HL-60 (cell line): Measurements from ENCODE around the gene SMIM36.

Experiments
- DNase-seq, 2 experiments: peaks; one replicate each; pipeline ENCODE4 v3.0.0-alpha.2; 2010 to 2020; ENCODE audit warnings: low read depth in 1 of 2, low spot score in 1 of 2
- H3K27ac ChIP-seq: fragments of 250-450 bp; sonication (Bioruptor Pico); replicated peaks from 2 replicates; pipeline ENCODE4 v1.5.1; 2020; ENCODE audit warnings: mild to moderate bottlenecking, moderate library complexity
- H3K27me3 ChIP-seq: fragments of 250-450 bp; sonication (Bioruptor Pico); 2 replicates; pipeline ENCODE4 v1.5.1; 2021; ENCODE audit warnings: mild to moderate bottlenecking, moderate library complexity; ENCODE audit not compliant: insufficient read depth, poor library complexity, severe bottlenecking
- H3K4me3 ChIP-seq: replicated peaks from 2 replicates; pipeline ENCODE4 v1.5.1; 2011; ENCODE audit warnings: mild to moderate bottlenecking, control low read depth, low read length; ENCODE audit not compliant: insufficient read depth
- GABPA ChIP-seq: IDR thresholded peaks from 2 replicates; pipeline ENCODE4 v1.6.1; 2012; ENCODE audit warnings: low read depth
- POLR2AphosphoS5 ChIP-seq: IDR thresholded peaks from 2 replicates; pipeline ENCODE4 v1.6.1; 2012; ENCODE audit warnings: low read depth
- SPI1 ChIP-seq: IDR thresholded peaks from 2 replicates; pipeline ENCODE4 v1.6.1; 2012; ENCODE audit warnings: low read depth, mild to moderate bottlenecking, borderline replicate concordance
- TF ChIP-seq, protein P1 (sequence below): IDR thresholded peaks from one replicate; pipeline ENCODE4 v1.5.1; 2011; ENCODE audit warnings: low read length, control low read depth, inconsistent platforms; ENCODE audit not compliant: insufficient read depth
- TF ChIP-seq, protein P2 (sequence below): IDR thresholded peaks from 2 replicates; pipeline ENCODE4 v1.6.1; 2012; ENCODE audit warnings: low read depth; ENCODE audit not compliant: insufficient replicate concordance

SMIM36 gene

DNA sequence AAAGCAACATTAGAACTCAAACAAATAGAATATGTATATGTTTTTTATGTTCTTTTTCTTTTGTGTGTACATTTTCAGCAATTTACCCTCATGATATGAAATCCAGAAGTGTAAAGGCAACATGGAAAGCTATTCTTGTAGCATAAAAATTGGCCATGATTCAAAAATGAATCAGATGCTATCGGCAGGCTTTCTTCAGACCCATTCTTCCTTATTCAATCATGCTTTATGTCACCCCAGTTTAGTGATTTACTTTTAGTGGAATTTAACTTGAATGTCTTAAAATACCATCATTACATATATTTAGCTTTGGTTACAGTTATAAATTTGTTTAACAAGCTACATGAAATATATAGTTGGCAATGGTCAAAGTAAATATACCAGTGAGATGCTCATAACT, 21.4 kb upstream of the SMIM36 start:
- Histone ChIP-seq H3K27ac (no peak overlapping the region), H3K4me3 (no peak overlapping the region), H3K27me3 (no peaks in the 10 kb centered on the region)
- TF ChIP-seq SPI1 = no peak
- TF ChIP-seq, protein P1, sequence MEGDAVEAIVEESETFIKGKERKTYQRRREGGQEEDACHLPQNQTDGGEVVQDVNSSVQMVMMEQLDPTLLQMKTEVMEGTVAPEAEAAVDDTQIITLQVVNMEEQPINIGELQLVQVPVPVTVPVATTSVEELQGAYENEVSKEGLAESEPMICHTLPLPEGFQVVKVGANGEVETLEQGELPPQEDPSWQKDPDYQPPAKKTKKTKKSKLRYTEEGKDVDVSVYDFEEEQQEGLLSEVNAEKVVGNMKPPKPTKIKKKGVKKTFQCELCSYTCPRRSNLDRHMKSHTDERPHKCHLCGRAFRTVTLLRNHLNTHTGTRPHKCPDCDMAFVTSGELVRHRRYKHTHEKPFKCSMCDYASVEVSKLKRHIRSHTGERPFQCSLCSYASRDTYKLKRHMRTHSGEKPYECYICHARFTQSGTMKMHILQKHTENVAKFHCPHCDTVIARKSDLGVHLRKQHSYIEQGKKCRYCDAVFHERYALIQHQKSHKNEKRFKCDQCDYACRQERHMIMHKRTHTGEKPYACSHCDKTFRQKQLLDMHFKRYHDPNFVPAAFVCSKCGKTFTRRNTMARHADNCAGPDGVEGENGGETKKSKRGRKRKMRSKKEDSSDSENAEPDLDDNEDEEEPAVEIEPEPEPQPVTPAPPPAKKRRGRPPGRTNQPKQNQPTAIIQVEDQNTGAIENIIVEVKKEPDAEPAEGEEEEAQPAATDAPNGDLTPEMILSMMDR = no peak
- TF ChIP-seq, protein P2, sequence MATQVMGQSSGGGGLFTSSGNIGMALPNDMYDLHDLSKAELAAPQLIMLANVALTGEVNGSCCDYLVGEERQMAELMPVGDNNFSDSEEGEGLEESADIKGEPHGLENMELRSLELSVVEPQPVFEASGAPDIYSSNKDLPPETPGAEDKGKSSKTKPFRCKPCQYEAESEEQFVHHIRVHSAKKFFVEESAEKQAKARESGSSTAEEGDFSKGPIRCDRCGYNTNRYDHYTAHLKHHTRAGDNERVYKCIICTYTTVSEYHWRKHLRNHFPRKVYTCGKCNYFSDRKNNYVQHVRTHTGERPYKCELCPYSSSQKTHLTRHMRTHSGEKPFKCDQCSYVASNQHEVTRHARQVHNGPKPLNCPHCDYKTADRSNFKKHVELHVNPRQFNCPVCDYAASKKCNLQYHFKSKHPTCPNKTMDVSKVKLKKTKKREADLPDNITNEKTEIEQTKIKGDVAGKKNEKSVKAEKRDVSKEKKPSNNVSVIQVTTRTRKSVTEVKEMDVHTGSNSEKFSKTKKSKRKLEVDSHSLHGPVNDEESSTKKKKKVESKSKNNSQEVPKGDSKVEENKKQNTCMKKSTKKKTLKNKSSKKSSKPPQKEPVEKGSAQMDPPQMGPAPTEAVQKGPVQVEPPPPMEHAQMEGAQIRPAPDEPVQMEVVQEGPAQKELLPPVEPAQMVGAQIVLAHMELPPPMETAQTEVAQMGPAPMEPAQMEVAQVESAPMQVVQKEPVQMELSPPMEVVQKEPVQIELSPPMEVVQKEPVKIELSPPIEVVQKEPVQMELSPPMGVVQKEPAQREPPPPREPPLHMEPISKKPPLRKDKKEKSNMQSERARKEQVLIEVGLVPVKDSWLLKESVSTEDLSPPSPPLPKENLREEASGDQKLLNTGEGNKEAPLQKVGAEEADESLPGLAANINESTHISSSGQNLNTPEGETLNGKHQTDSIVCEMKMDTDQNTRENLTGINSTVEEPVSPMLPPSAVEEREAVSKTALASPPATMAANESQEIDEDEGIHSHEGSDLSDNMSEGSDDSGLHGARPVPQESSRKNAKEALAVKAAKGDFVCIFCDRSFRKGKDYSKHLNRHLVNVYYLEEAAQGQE = no peak
- no peak for TF ChIP-seq POLR2AphosphoS5
- TF ChIP-seq GABPA = no peak
- DNase-seq = no peak

GRCh38 chr17:55531053-55531728, 19.9 kb upstream of the SMIM36 start:
- no peak for DNase-seq
- Histone ChIP-seq H3K4me3 (no peak overlapping the region), H3K27ac (no peak overlapping the region), H3K27me3 (no peaks in the 10 kb centered on the region)
- TF ChIP-seq SPI1 (no peak), GABPA (no peak), POLR2AphosphoS5 (no peak)

DNA sequence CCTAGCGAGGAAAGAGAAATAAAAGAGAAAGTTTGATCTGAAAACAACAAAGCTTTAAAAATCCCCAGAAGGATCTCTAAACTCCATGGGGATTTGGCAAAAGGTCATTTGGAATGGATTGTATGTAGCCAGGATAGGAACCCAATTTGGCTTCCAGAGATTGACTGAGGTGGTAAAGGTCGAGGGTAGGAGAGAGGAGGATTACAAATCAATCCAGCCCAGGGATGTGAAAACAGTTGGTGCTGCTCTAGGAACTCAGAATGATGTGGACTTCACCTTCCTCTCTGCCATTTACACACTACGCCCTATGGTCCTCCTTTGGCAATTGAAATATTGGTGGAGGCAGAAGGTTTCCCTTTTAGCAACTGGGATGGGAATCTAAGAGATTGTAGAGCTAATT, 18.8 kb upstream of the SMIM36 start:
- H3K27me3 ChIP-seq = no peaks in the 10 kb centered on the region
- no peak overlapping the region for H3K4me3 ChIP-seq
- TF ChIP-seq, protein P2 = no peak
- TF ChIP-seq GABPA = no peak
- no peak overlapping the region for H3K27ac ChIP-seq
- no peak for DNase-seq

DNA sequence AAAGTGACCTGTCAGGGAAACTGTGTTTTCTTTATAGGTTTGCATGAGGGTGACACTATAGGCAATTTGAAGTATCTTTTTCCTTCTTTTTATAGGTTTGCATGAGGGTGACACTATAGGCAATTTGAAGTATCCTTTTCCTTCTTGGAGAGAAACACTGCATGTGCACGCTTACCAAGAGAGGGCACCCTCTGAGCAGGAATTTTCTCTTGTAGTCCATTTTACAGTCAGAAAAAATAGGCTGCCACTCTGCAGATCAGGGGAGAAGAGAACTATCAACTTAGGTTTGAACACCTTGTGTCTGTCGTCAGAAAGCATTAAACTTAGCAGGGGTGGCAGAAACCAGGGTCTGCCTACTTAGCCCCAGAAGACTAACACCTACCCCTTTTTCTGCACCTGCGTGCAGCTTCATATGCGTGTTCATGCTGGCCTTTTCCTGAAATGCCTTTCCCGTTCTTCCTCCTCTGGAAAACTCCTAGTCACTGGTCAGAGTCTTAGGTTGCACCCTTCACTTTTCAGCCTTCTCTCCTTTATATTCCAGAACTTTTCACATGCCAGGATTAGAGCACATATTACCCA, 16.4 kb upstream of the SMIM36 start:
- TF ChIP-seq, protein P2 = no peak
- no peak for TF ChIP-seq SPI1
- no peak for TF ChIP-seq POLR2AphosphoS5
- no peak for TF ChIP-seq GABPA
- TF ChIP-seq, protein P1 = peak; percentile 15
- H3K27ac ChIP-seq = no peak overlapping the region
- DNase-seq = peak in 1 of 2 experiments; percentile 34

More for the DNA sequence above, 16.4 kb upstream of the SMIM36 start:
- no peaks in the 10 kb centered on the region for H3K27me3 ChIP-seq
- H3K4me3 ChIP-seq = no peak overlapping the region
